Sigmoid colon (tissue), 7 donors: ENCODE data around the gene HELZ. TPM values are rescaled to one million over a fixed set of nuclear protein-coding genes. Genes with fewer than 3 reads are reported as not detected.
"Not testable (repeated sequence)": the region's sequence is repeated elsewhere in the genome, so short reads cannot be mapped to it uniquely, and the experiment has no call there.

ENCODE experiments used
- DNase-seq: peaks from one replicate; pipeline ENCODE4 v3.0.0-alpha.2; 2019
- H3K27ac ChIP-seq, 4 donors: fragments of 200-600 bp; sonication (generic); one replicate each; pipeline ENCODE4 v1.5.1; 2016 to 2019; ENCODE audit warnings: mild to moderate bottlenecking in 1 of 4
- H3K27me3 ChIP-seq, 3 donors: fragments of 200-600 bp; sonication (generic); one replicate each; pipeline ENCODE4 v1.5.1; 2019; ENCODE audit warnings: mild to moderate bottlenecking in 1 of 3
- H3K36me3 ChIP-seq, 4 donors: fragments of 200-600 bp; sonication (generic); one replicate each; pipeline ENCODE4 v1.5.1; 2016 to 2019
- H3K4me1 ChIP-seq, 4 donors: fragments of 200-600 bp; sonication (generic); one replicate each; pipeline ENCODE4 v1.5.1; 2017 to 2019
- H3K4me3 ChIP-seq, 4 donors: fragments of 200-600 bp; sonication (generic); one replicate each; pipeline ENCODE4 v1.5.1; 2017 to 2019; ENCODE audit warnings: mild to moderate bottlenecking in 2 of 4, moderate library complexity in 1 of 4
- H3K9me3 ChIP-seq, 4 donors: fragments of 200-600 bp in 3 of 4; sonication (generic) in 3 of 4; one replicate each; pipeline versions ENCODE4 v1.5.1 to v1.6.1; 2013 to 2019
- CTCF ChIP-seq, 4 experiments: fragments of 450-650 bp in 3 of 4; fragments of 200-600 bp in 1 of 4; IDR thresholded peaks; one replicate each; pipeline ENCODE4 v1.5.1; 2016 to 2019; ENCODE audit warnings: antibody characterized with exemption in 4 of 4, mild to moderate bottlenecking in 3 of 4, moderate library complexity in 2 of 4
- EP300 ChIP-seq, 4 donors: sonication (generic); formaldehyde crosslinking; IDR thresholded peaks; one replicate each; pipeline ENCODE4 v1.6.1; 2017; ENCODE audit warnings: antibody characterized with exemption in 4 of 4
- POLR2A ChIP-seq, 2 donors: fragments of 450-650 bp; IDR thresholded peaks; one replicate each; pipeline ENCODE4 v1.6.1; 2016; ENCODE audit warnings: antibody characterized with exemption in 2 of 2, mild to moderate bottlenecking in 2 of 2, moderate library complexity in 2 of 2
- POLR2AphosphoS5 ChIP-seq, 4 donors: sonication (generic); formaldehyde crosslinking; IDR thresholded peaks; one replicate each; pipeline ENCODE4 v1.6.1; 2017; ENCODE audit warnings: antibody characterized with exemption in 4 of 4
- WGBS, 2 donors: extraction: QIAGEN DNeasy Blood & Tissue Kit; methylation state at CpG; one replicate each; pipeline ENCODE4 v1.1.7; 2013; 5-methylcytosine and 5-hydroxymethylcytosine counted together
- intact Hi-C: fragments of 100-400 bp; cut with DNase I; formaldehyde crosslinking; loops from one replicate; pipeline ENCODE4 v1.15.1; 2023
- polyA plus RNA-seq, 3 donors: library from polyadenylated mRNA; stranded (reverse); fragments of 200-250 nt; gene quantifications; one replicate each; pipeline ENCODE4 v1.2.3, GENCODE V29; 2013
- total RNA-seq, 4 donors: library from RNA; depleted of rRNA; stranded (reverse); fragments of >200 nt; gene quantifications; one replicate each; pipeline ENCODE4 v1.1.0, GENCODE V29; 2016
- donor health status: healthy with polysubstance abuse.
- donor health status: Bipolar disorder and iron deficiency.
- donor health status: healthy.

The HELZ gene
- total and polyA plus RNA-seq, 7 donors = 2.4 to 61.5 (median 31.7) TPM

DNA sequence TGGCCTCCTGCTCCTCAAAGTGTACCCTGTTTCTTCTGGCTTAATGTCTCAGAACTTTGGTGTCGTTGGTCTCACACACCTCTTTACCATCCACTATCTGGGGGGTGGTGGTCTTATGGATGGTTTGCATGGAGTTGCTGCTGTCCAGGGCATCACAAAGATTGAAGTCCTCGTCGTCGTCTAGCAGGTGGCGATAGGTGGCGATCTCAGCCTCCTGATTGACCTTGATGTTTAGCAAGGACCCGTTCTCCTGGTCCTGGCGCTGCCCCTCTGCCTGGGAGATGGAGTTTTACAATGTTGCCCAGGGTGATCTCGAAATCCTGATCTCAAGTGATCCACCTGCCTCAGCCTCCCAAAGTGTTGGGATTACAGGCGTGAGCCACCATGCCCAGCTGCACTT lies 31.1 kb upstream of the HELZ start:
- Histone ChIP-seq H3K27ac (no peak overlapping the region), H3K4me1 (no peaks in the 10 kb centered on the region), H3K27me3 (no peaks in the 10 kb centered on the region), H3K9me3 (no peaks in the 10 kb centered on the region), H3K36me3 (no peaks in the 10 kb centered on the region), H3K4me3 (no peak overlapping the region)
- no peak for DNase-seq
- WGBS, 2 donors = 55 to 60% methylated on average over 10 of the region's 10 CpGs
- TF ChIP-seq POLR2AphosphoS5 (IDR thresholded peaks at IDR 0.05) (no peak), POLR2A (IDR thresholded peaks at IDR 0.05) (no peak), EP300 (IDR thresholded peaks at IDR 0.05) (no peak), CTCF (IDR thresholded peaks at IDR 0.05) (no peak)
- intact Hi-C loops = no loop called here

DNA sequence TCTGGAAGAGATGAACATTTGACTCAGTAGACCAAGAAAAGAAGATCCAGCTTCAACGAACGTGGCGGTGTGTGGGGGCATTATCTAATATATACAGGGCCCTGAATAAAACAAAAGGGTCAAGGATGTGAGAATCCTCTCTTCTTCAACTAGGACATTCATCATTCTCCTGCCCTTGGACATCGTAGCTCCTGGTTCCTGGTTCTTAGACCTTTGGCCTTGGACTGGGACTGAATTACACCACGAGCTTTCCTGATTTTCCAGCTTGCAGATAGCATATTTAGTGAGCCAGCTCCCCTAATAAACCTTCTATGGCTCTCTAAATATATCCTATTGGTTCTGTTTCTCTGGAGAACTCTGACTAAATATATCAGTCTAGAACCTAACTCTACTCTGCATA lies 29.5 kb upstream of the HELZ start:
- Histone ChIP-seq H3K4me3 (no peak overlapping the region), H3K36me3 (no peaks in the 10 kb centered on the region), H3K27ac (no peak overlapping the region), H3K9me3 (no peaks in the 10 kb centered on the region), H3K27me3 (no peaks in the 10 kb centered on the region), H3K4me1 (no peaks in the 10 kb centered on the region)
- DNase-seq = no peak
- WGBS, 2 donors = 65 to 77% methylated on average over 5 of the region's 5 CpGs
- intact Hi-C loops = no loop called here
- no peak for TF ChIP-seq CTCF (IDR thresholded peaks at IDR 0.05)
- TF ChIP-seq POLR2A (IDR thresholded peaks at IDR 0.05) = no peak
- TF ChIP-seq EP300 (IDR thresholded peaks at IDR 0.05) = no peak
- TF ChIP-seq POLR2AphosphoS5 (IDR thresholded peaks at IDR 0.05) = no peak

GRCh38 chr17:67273900-67274299 lies 28.9 kb upstream of the HELZ start:
- DNase-seq = no peak
- Histone ChIP-seq H3K36me3 (no peaks in the 10 kb centered on the region), H3K4me3 (no peak overlapping the region), H3K4me1 (no peaks in the 10 kb centered on the region), H3K27ac (no peak overlapping the region), H3K27me3 (no peaks in the 10 kb centered on the region), H3K9me3 (no peaks in the 10 kb centered on the region)
- no peak for TF ChIP-seq CTCF (IDR thresholded peaks at IDR 0.05)
- no peak for TF ChIP-seq POLR2AphosphoS5 (IDR thresholded peaks at IDR 0.05)
- TF ChIP-seq POLR2A (IDR thresholded peaks at IDR 0.05) = no peak
- TF ChIP-seq EP300 (IDR thresholded peaks at IDR 0.05) = no peak
- intact Hi-C loops = no loop called here
- WGBS, 2 donors = 96 to 99% methylated on average over 2 of the region's 2 CpGs

DNA sequence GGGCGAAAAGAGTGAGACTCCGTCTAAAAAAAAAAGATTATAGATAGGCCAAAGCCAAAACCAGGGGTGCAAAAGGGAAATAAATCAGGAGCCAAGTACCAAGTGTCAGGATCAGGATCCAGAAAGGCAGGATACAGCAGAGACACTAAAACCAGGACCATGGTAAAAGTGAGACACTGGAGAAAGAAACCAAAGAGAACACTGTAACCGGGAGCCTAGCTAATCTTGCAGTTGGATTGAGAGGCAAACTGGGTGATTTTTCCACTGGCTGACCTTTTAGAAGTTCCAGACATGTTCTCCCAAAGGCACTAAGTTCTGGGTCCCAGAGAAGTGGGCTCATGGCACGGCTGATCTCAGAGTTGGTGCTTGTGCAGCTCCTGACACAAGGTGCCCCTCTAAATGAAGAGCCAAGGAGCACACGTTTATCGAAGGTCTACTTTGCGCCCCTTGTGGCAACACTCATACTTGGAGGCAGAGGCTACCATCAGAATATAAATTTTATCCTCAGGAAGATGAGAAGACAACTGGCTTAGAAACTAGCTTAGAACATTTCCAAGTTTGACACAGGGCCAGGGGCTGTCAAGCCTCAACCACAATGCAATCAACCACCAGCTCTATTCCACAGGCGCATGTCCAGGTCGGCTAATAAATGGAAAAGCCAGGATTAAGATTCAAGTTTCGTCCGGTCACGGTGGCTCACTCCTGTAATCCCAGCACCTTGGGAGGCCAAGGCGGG lies 27.5 kb upstream of the HELZ start:
- 82 to 91% methylated on average over 13 of the region's 13 CpGs for WGBS, 2 donors
- TF ChIP-seq POLR2A (IDR thresholded peaks at IDR 0.05) (no peak), POLR2AphosphoS5 (IDR thresholded peaks at IDR 0.05) (no peak), CTCF (IDR thresholded peaks at IDR 0.05) (no peak), EP300 (IDR thresholded peaks at IDR 0.05) (no peak)
- H3K9me3 ChIP-seq = no peaks in the 10 kb centered on the region
- H3K4me3 ChIP-seq = no peak overlapping the region
- no peaks in the 10 kb centered on the region for H3K4me1 ChIP-seq
- H3K27ac ChIP-seq = no peak overlapping the region
- no peak for DNase-seq
- no peaks in the 10 kb centered on the region for H3K36me3 ChIP-seq
- no peaks in the 10 kb centered on the region for H3K27me3 ChIP-seq
- intact Hi-C loops = no loop called here

DNA sequence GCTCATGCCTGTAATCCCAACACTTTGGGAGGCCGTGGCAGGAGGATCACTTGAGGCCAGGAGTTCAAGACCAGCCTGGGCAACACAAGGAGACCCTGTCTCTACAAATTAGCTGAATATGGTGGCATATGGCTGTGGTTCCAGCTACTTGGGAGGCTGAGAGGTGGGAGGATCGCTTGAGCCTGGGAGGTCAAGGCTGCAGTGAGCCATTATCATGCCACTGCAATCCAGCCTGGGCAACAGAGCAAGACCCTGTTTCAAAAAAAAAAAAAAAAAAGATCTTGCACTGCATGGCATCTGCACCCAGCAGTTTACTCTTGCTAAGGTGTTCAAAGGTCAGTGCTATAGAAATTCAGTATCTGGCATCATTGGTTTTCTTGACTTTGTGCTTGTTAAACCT lies 26.2 kb upstream of the HELZ start:
- DNase-seq, H3K4me3 ChIP-seq, H3K27ac ChIP-seq, H3K36me3 ChIP-seq, intact Hi-C loops, H3K27me3 ChIP-seq, H3K9me3 ChIP-seq, H3K4me1 ChIP-seq: not testable (repeated sequence)
- WGBS, 2 donors = 86 to 98% methylated on average over 2 of the region's 2 CpGs
